Adrenal gland (tissue), 5 donors: ENCODE results near the gene FXYD2.

Experiments used
- CTCF ChIP-seq, 6 experiments: fragments of 450-650 bp in 4 of 6; fragments of 200-600 bp in 2 of 6; sonication (generic) in 1 of 6; IDR thresholded peaks; 1 replicate in 5 of 6; 2 replicates in 1 of 6; pipeline versions ENCODE4 v1.5.1 to v1.8.0; 2016 to 2021; ENCODE audit warnings: antibody characterized with exemption in 6 of 6, mild to moderate bottlenecking in 2 of 6, moderate library complexity in 1 of 6
- POLR2A ChIP-seq, 2 donors: fragments of 450-650 bp; IDR thresholded peaks; one replicate each; pipeline ENCODE4 v1.6.1; 2017; ENCODE audit warnings: antibody characterized with exemption in 2 of 2, mild to moderate bottlenecking in 2 of 2, moderate library complexity in 1 of 2
- donor health status: DM: no; HTN: no; CAD: no.

- TF ChIP-seq CTCF (IDR thresholded peaks at IDR 0.05) (peak in 3 of 6 experiments; percentile 9 to 30 (median 23)), POLR2A (IDR thresholded peaks at IDR 0.05) (peak in 1 of 2 donors; percentile 69)
Measured at GRCh38 chr11:117816151-117816741, 8.3 kb downstream of the FXYD2 start.
